NCI-H748 treated with DMSO at 0.1 percent for 48 hours (cell line): ENCODE results near the gene CCDC12.
"Not testable (repeated sequence)": the region's sequence is repeated elsewhere in the genome, so short reads cannot be mapped to it uniquely, and the experiment has no call there.

Source experiments
- DNase-seq: peaks from one replicate; lab custom pipeline; 2025; lab: John Stamatoyannopoulos, UW

CCDC12 gene

GRCh38 chr3:46979958-46980497 is 3.5 kb upstream of the CCDC12 start:
- no peak for DNase-seq

- DNase-seq: peak; percentile 76
These were observed 2.7 kb upstream of the CCDC12 start, which contains the start of gene NBEAL2 for GRCh38 chr3:46978985-46979944. Gene NBEAL2 (plus strand): TSS chr3:46979666. CDS start chr3:46979862, 196 bp downstream.

GRCh38 chr3:46978381-46978780 is 1.8 kb upstream of the CCDC12 start:
- DNase-seq: no peak

GRCh38 chr3:46977811-46978195 is 1.3 kb upstream of the CCDC12 start:
- DNase-seq: no peak

- no peak for DNase-seq
These were observed 1.9 kb downstream of the CCDC12 start for GRCh38 chr3:46974421-46975171.

- DNase-seq: no peak
These were observed 4.1 kb downstream of the CCDC12 start for GRCh38 chr3:46972396-46972795.

- no peak for DNase-seq
These were observed 4.8 kb downstream of the CCDC12 start for GRCh38 chr3:46971742-46972141.

GRCh38 chr3:46971151-46971550 is 5.4 kb downstream of the CCDC12 start:
- DNase-seq: no peak

- no peak for DNase-seq
These were observed 6.0 kb downstream of the CCDC12 start for GRCh38 chr3:46970391-46971091.

- no peak for DNase-seq
These were observed 7.6 kb downstream of the CCDC12 start for GRCh38 chr3:46968783-46969428.

GRCh38 chr3:46966811-46967210 is 9.7 kb downstream of the CCDC12 start:
- no peak for DNase-seq

GRCh38 chr3:46965151-46965550 is 11.4 kb downstream of the CCDC12 start:
- no peak for DNase-seq

- not testable (repeated sequence) for DNase-seq
These were observed 12.4 kb downstream of the CCDC12 start for GRCh38 chr3:46964038-46964590.

GRCh38 chr3:46962990-46963389 is 13.6 kb downstream of the CCDC12 start:
- no peak for DNase-seq

- no peak for DNase-seq
These were observed 14.1 kb downstream of the CCDC12 start for GRCh38 chr3:46962427-46962826.

- no peak for DNase-seq
These were observed 15.7 kb downstream of the CCDC12 start for GRCh38 chr3:46960835-46961234.

GRCh38 chr3:46960081-46960701 is 16.4 kb downstream of the CCDC12 start:
- DNase-seq: no peak

GRCh38 chr3:46959161-46959511 is 17.4 kb downstream of the CCDC12 start:
- no peak for DNase-seq

GRCh38 chr3:46958467-46959160 is 17.9 kb downstream of the CCDC12 start:
- DNase-seq: no peak
